Stomach (tissue), 4 donors: ENCODE measurements around the gene EHMT2.
"Not testable (repeated sequence)": the region's sequence is repeated elsewhere in the genome, so short reads cannot be mapped to it uniquely, and the experiment has no call there.

Source experiments
- CTCF ChIP-seq, 7 experiments: fragments of 450-650 bp in 4 of 7; fragments of 200-600 bp in 3 of 7; sonication (generic) in 3 of 7; IDR thresholded peaks; one replicate each; pipeline ENCODE4 v1.5.1; 2016 to 2019; ENCODE audit warnings: antibody characterized with exemption in 7 of 7, control low read depth in 2 of 7, mild to moderate bottlenecking in 1 of 7
- EP300 ChIP-seq: sonication (generic); formaldehyde crosslinking; IDR thresholded peaks from one replicate; pipeline ENCODE4 v1.6.1; 2017; ENCODE audit warnings: antibody characterized with exemption
- POLR2A ChIP-seq, 4 donors: fragments of 450-650 bp; IDR thresholded peaks; one replicate each; pipeline ENCODE4 v1.6.1; 2016; ENCODE audit warnings: antibody characterized with exemption in 4 of 4, control low read depth in 2 of 4, mild to moderate bottlenecking in 1 of 4, moderate library complexity in 1 of 4
- POLR2AphosphoS5 ChIP-seq, 3 donors: sonication (generic); formaldehyde crosslinking; IDR thresholded peaks; one replicate each; pipeline ENCODE4 v1.6.1; 2016; ENCODE audit warnings: antibody characterized with exemption in 3 of 3

GRCh38 chr6:31908255-31908654 is 10.8 kb upstream of the EHMT2 start:
- TF ChIP-seq CTCF (IDR thresholded peaks at IDR 0.05); EP300; POLR2A (IDR thresholded peaks at IDR 0.05); POLR2AphosphoS5 (IDR thresholded peaks at IDR 0.05): not testable (repeated sequence)
